ENCODE measurements around the gene MRTFB.
"Not testable (repeated sequence)": the region's sequence is repeated elsewhere in the genome, so short reads cannot be mapped to it uniquely, and the experiment has no call there.

MRTFB gene

GRCh38 chr16:14070877-14071575 lies at the start of gene MRTFB:
TSS of gene MRTFB (plus strand) at chr16:14071319. CDS start at chr16:14140607, 69,288 bp downstream.
- peak; percentile 44 for DNase-seq (ENCODE audit: low read depth)

- DNase-seq (ENCODE audit: low read depth), result not testable (repeated sequence)
These were observed 47.6 kb upstream of the MRTFB start for GRCh38 chr16:14023526-14023925.

GRCh38 chr16:14024283-14024682 lies 46.8 kb upstream of the MRTFB start:
- DNase-seq (ENCODE audit: low read depth), result no peak

GRCh38 chr16:14026572-14027285 lies 44.4 kb upstream of the MRTFB start:
- DNase-seq (ENCODE audit: low read depth), result no peak

GRCh38 chr16:14028202-14028601 lies 42.9 kb upstream of the MRTFB start:
- no peak for DNase-seq (ENCODE audit: low read depth)

GRCh38 chr16:14029658-14030057 lies 41.5 kb upstream of the MRTFB start:
- no peak for DNase-seq (ENCODE audit: low read depth)

GRCh38 chr16:14035092-14035491 lies 36.0 kb upstream of the MRTFB start:
- no peak for DNase-seq (ENCODE audit: low read depth)

GRCh38 chr16:14036889-14037288 lies 34.2 kb upstream of the MRTFB start:
- DNase-seq (ENCODE audit: low read depth), result no peak

- no peak for DNase-seq (ENCODE audit: low read depth)
These were observed 33.2 kb upstream of the MRTFB start for GRCh38 chr16:14037960-14038359.

- DNase-seq (ENCODE audit: low read depth), result no peak
These were observed 30.0 kb upstream of the MRTFB start for GRCh38 chr16:14041164-14041563.

GRCh38 chr16:14042706-14043105 lies 28.4 kb upstream of the MRTFB start:
- no peak for DNase-seq (ENCODE audit: low read depth)

- no peak for DNase-seq (ENCODE audit: low read depth)
These were observed 27.8 kb upstream of the MRTFB start for GRCh38 chr16:14043278-14043677.

- no peak for DNase-seq (ENCODE audit: low read depth)
These were observed 27.3 kb upstream of the MRTFB start for GRCh38 chr16:14043793-14044192.

- DNase-seq (ENCODE audit: low read depth), result not testable (repeated sequence)
These were observed 23.8 kb upstream of the MRTFB start for GRCh38 chr16:14047121-14047859.

- DNase-seq (ENCODE audit: low read depth), result no peak
These were observed 20.7 kb upstream of the MRTFB start for GRCh38 chr16:14050291-14051027.

GRCh38 chr16:14051103-14051729 lies 19.9 kb upstream of the MRTFB start:
- DNase-seq (ENCODE audit: low read depth), result no peak

GRCh38 chr16:14056970-14057369 lies 14.1 kb upstream of the MRTFB start:
- no peak for DNase-seq (ENCODE audit: low read depth)

- no peak for DNase-seq (ENCODE audit: low read depth)
These were observed 13.2 kb upstream of the MRTFB start for GRCh38 chr16:14057878-14058382.

- DNase-seq (ENCODE audit: low read depth), result no peak
These were observed 9.3 kb upstream of the MRTFB start for GRCh38 chr16:14061732-14062259.

- no peak for DNase-seq (ENCODE audit: low read depth)
These were observed 8.9 kb upstream of the MRTFB start for GRCh38 chr16:14062261-14062660.
